Stimulated activated CD4-positive, alpha-beta T cell treated with anti-CD3 and anti-CD28 coated beads, Interleukin-12 subunit alpha, Interleukin-12 subunit beta, amount 100 ng/mL, for 48 hours (primary cell): ENCODE data around the gene TNFAIP8L2.
A peak's percentile ranks its signal among the peaks of the same experiment; 100 is the strongest.
"Not testable (repeated sequence)": the region's sequence is repeated elsewhere in the genome, so short reads cannot be mapped to it uniquely, and the experiment has no call there.

Experiments
- DNase-seq, 3 donors: peaks; one replicate each; pipeline ENCODE4 v3.0.0-alpha.2; 2020; ENCODE audit warnings: low read depth in 2 of 3, low spot score in 1 of 3

The TNFAIP8L2 gene

GRCh38 chr1:151188667-151189066 lies 32.2 kb downstream of the TNFAIP8L2 start:
- DNase-seq, result not testable (repeated sequence)

- DNase-seq, result peak; percentile 72 to 81 (median 74)
These were observed 33.4 kb downstream of the TNFAIP8L2 start, which contains the start of gene VPS72 for GRCh38 chr1:151189637-151190445. Gene VPS72, minus strand, starts transcription at chr1:151190197. Its CDS starts 76 bp downstream, at chr1:151190121.

- DNase-seq, result no peak
These were observed 35.6 kb downstream of the TNFAIP8L2 start for GRCh38 chr1:151192047-151192446.

- no peak for DNase-seq
These were observed 36.9 kb downstream of the TNFAIP8L2 start for GRCh38 chr1:151193304-151193703.

GRCh38 chr1:151193856-151194255 lies 37.4 kb downstream of the TNFAIP8L2 start:
- no peak for DNase-seq

GRCh38 chr1:151194894-151195594 lies 38.6 kb downstream of the TNFAIP8L2 start:
- DNase-seq, result not testable (repeated sequence)

GRCh38 chr1:151196292-151196800 lies 39.9 kb downstream of the TNFAIP8L2 start:
- peak in 2 of 3 donors; percentile 43 to 46 for DNase-seq

- DNase-seq, result no peak
These were observed 41.4 kb downstream of the TNFAIP8L2 start for GRCh38 chr1:151197863-151198253.

- DNase-seq, result peak; percentile 94 to 99 (median 97)
These were observed 42.0 kb downstream of the TNFAIP8L2 start, which contains the start of gene PIP5K1A for GRCh38 chr1:151198254-151199127. Gene PIP5K1A, plus strand, starts transcription at chr1:151198552. Its CDS starts 445 bp downstream, at chr1:151198997.

GRCh38 chr1:151199873-151200581 lies 43.6 kb downstream of the TNFAIP8L2 start:
- DNase-seq, result peak in 1 of 3 donors; percentile 33

GRCh38 chr1:151205381-151205965 lies 49.0 kb downstream of the TNFAIP8L2 start:
- DNase-seq, result not testable (repeated sequence)
